ENCODE measurements around the gene NHERF2. TPM values are rescaled to one million over a fixed set of nuclear protein-coding genes. Genes with fewer than 3 reads are reported as not detected.

Gene NHERF2
- total RNA-seq, 2 experiments from 2014 or later = 2.8 to 3.0 TPM

GRCh38 chr16:2075631-2076030 is 48.9 kb downstream of the NHERF2 start:
- DNase-seq (no peak), ATAC-seq (no peak)
- ChIA-PET CTCF (no interaction called here), POLR2A (no interaction called here)
- no peaks in the 10 kb centered on the region for H3K4me1 Mint-ChIP-seq (ENCODE audit: low read depth)
- peaks cover 2% of the 10 kb centered on the region for H3K36me3 Mint-ChIP-seq (ENCODE audit: low read depth)
- intact Hi-C loops (cut with micrococcal nuclease) = no loop called here
- no peaks in the 10 kb centered on the region for H3K9me3 Mint-ChIP-seq
- no peaks in the 10 kb centered on the region for H3K27me3 Mint-ChIP-seq
- no peak overlapping the region for H3K4me3 Mint-ChIP-seq
- no peak overlapping the region for H3K27ac Mint-ChIP-seq
- no peak for TF ChIP-seq CTCF (IDR thresholded peaks at IDR 0.05)

GRCh38 chr16:2076072-2076865 is 49.6 kb downstream of the NHERF2 start:
- ATAC-seq (no peak), DNase-seq (no peak)
- H3K36me3 Mint-ChIP-seq (ENCODE audit: low read depth) = peaks cover 2% of the 10 kb centered on the region
- ChIA-PET CTCF (no interaction called here), POLR2A (interaction anchor here (1.2 kb wide), 1 partner anchor 10 kb away, joined by 3 read pairs; no protein-coding TSS in a partner anchor)
- H3K4me3 Mint-ChIP-seq = no peak overlapping the region
- intact Hi-C loops (cut with micrococcal nuclease) = no loop called here
- H3K27me3 Mint-ChIP-seq = no peaks in the 10 kb centered on the region
- TF ChIP-seq CTCF (IDR thresholded peaks at IDR 0.05) = no peak
- no peaks in the 10 kb centered on the region for H3K4me1 Mint-ChIP-seq (ENCODE audit: low read depth)
- no peaks in the 10 kb centered on the region for H3K9me3 Mint-ChIP-seq
- no peak overlapping the region for H3K27ac Mint-ChIP-seq

GRCh38 chr16:2077016-2077415 is 50.3 kb downstream of the NHERF2 start:
- DNase-seq = no peak
- intact Hi-C loops (cut with micrococcal nuclease) = no loop called here
- Mint-ChIP-seq H3K9me3 (no peaks in the 10 kb centered on the region), H3K27me3 (no peaks in the 10 kb centered on the region), H3K4me1 (ENCODE audit: low read depth) (no peaks in the 10 kb centered on the region), H3K27ac (no peak overlapping the region), H3K4me3 (no peak overlapping the region), H3K36me3 (ENCODE audit: low read depth) (peaks cover 2% of the 10 kb centered on the region)
- CTCF ChIA-PET = interaction anchor here (1.0 kb wide), 1 partner anchor 54 kb away, joined by 3 read pairs; no protein-coding TSS in a partner anchor
- POLR2A ChIA-PET = interaction anchor here (1.2 kb wide), 1 partner anchor 9 kb away, joined by 3 read pairs; no protein-coding TSS in a partner anchor
- no peak for TF ChIP-seq CTCF (IDR thresholded peaks at IDR 0.05)
- no peak for ATAC-seq

- DNase-seq (no peak), ATAC-seq (no peak)
- Mint-ChIP-seq H3K4me1 (ENCODE audit: low read depth) (no peaks in the 10 kb centered on the region), H3K27me3 (no peaks in the 10 kb centered on the region), H3K36me3 (ENCODE audit: low read depth) (no peaks in the 10 kb centered on the region), H3K27ac (no peak overlapping the region), H3K4me3 (no peak overlapping the region), H3K9me3 (no peaks in the 10 kb centered on the region)
- no peak for TF ChIP-seq CTCF (IDR thresholded peaks at IDR 0.05)
- intact Hi-C loops (cut with micrococcal nuclease) = no loop called here
- POLR2A ChIA-PET = interaction anchor here (1.2 kb wide), 1 partner anchor 9 kb away, joined by 3 read pairs; no protein-coding TSS in a partner anchor
- CTCF ChIA-PET = interaction anchor here (1.0 kb wide), 1 partner anchor 55 kb away, joined by 3 read pairs; no protein-coding TSS in a partner anchor
Observed at GRCh38 chr16:2077696-2078095, 51.0 kb downstream of the NHERF2 start.

GRCh38 chr16:2078096-2078495 is 51.4 kb downstream of the NHERF2 start:
- no peak for TF ChIP-seq CTCF (IDR thresholded peaks at IDR 0.05)
- ChIA-PET POLR2A (no interaction called here), CTCF (interaction anchor here (1.0 kb wide), 1 partner anchor 55 kb away, joined by 3 read pairs; no protein-coding TSS in a partner anchor)
- Mint-ChIP-seq H3K36me3 (ENCODE audit: low read depth) (no peaks in the 10 kb centered on the region), H3K27me3 (no peaks in the 10 kb centered on the region), H3K4me1 (ENCODE audit: low read depth) (no peaks in the 10 kb centered on the region), H3K4me3 (no peak overlapping the region), H3K27ac (no peak overlapping the region), H3K9me3 (no peaks in the 10 kb centered on the region)
- no peak for DNase-seq
- intact Hi-C loops (cut with micrococcal nuclease) = no loop called here
- no peak for ATAC-seq

All from activated CD8-positive, alpha-beta T cell treated with anti-CD3 and anti-CD28 coated beads for 36 hours (primary cell).